Measurements from ENCODE around the gene NCEH1.

DNA sequence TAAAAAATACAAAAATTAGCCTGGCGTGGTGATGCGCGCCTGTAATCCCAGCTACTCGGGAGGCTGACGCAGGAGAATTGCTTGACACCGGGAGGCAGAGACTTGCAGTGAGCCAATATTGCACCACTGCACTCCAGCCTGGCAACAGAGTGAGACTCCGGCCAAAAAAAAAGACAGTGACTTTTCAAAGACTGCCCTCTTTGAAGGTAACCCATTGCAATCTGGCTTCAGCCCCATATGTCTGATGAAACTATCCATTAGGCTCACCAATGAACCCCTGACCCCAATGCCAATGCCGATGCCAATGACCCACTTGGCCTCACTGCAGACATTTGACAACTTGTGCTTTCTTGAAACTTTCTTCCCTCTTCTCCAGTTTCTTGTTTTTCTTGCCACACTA lies 54.3 kb downstream of the NCEH1 start:
- TF ChIP-seq, protein P1, sequence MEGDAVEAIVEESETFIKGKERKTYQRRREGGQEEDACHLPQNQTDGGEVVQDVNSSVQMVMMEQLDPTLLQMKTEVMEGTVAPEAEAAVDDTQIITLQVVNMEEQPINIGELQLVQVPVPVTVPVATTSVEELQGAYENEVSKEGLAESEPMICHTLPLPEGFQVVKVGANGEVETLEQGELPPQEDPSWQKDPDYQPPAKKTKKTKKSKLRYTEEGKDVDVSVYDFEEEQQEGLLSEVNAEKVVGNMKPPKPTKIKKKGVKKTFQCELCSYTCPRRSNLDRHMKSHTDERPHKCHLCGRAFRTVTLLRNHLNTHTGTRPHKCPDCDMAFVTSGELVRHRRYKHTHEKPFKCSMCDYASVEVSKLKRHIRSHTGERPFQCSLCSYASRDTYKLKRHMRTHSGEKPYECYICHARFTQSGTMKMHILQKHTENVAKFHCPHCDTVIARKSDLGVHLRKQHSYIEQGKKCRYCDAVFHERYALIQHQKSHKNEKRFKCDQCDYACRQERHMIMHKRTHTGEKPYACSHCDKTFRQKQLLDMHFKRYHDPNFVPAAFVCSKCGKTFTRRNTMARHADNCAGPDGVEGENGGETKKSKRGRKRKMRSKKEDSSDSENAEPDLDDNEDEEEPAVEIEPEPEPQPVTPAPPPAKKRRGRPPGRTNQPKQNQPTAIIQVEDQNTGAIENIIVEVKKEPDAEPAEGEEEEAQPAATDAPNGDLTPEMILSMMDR (IDR thresholded peaks at IDR 0.05): no peak
- no peak for TF ChIP-seq ZFX (IDR thresholded peaks at IDR 0.05; ENCODE audit: borderline replicate concordance)
